HFF-Myc (cell line): Measurements from ENCODE around the gene RPH3AL.

ENCODE experiments used
- DNase-seq: peaks from one replicate; pipeline ENCODE4 v3.0.0-alpha.2; 2011; ENCODE audit warnings: low read depth; ENCODE audit errors: extremely low read depth
- H3K4me3 ChIP-seq: replicated peaks from 2 replicates; pipeline ENCODE4 v1.5.1; 2011; ENCODE audit warnings: low read depth, mild to moderate bottlenecking, control low read depth, low read length
- CTCF ChIP-seq: IDR thresholded peaks from 2 replicates; pipeline ENCODE4 v1.5.1; 2012; ENCODE audit warnings: mild to moderate bottlenecking, low read depth, low read length, control low read depth; ENCODE audit errors: missing control alignments

RPH3AL gene

GRCh38 chr17:329784-330420, 22.7 kb downstream of the RPH3AL start:
- no peak for DNase-seq
- no peak overlapping the region for H3K4me3 ChIP-seq
- no peak for TF ChIP-seq CTCF

- no peak overlapping the region for H3K4me3 ChIP-seq
- no peak for DNase-seq
- no peak for TF ChIP-seq CTCF
These were observed 24.6 kb downstream of the RPH3AL start for GRCh38 chr17:327971-328370.

- no peak for TF ChIP-seq CTCF
- DNase-seq = no peak
- H3K4me3 ChIP-seq = no peak overlapping the region
These were observed 25.3 kb downstream of the RPH3AL start for GRCh38 chr17:327296-327695.

- TF ChIP-seq CTCF = no peak
- no peak for DNase-seq
- H3K4me3 ChIP-seq = no peak overlapping the region
These were observed 26.5 kb downstream of the RPH3AL start for GRCh38 chr17:326010-326621.

GRCh38 chr17:325270-326009, 27.2 kb downstream of the RPH3AL start:
- no peak overlapping the region for H3K4me3 ChIP-seq
- DNase-seq = no peak
- no peak for TF ChIP-seq CTCF

- no peak overlapping the region for H3K4me3 ChIP-seq
- DNase-seq = no peak
- no peak for TF ChIP-seq CTCF
These were observed 28.7 kb downstream of the RPH3AL start for GRCh38 chr17:323721-324571.
